Activated B cell treated with CpG ODN at 0.5 μM for 24 hours (primary cell): ENCODE data around the gene NR3C2. TPM values are rescaled to one million over a fixed set of nuclear protein-coding genes. Genes with fewer than 3 reads are reported as not detected.

ENCODE experiments used
- ATAC-seq: fragments of 200-7000 bp; cut with Tn5 transposase; one replicate; pipeline ENCODE4 v1.10.0; 2021; ENCODE audit warnings: low read depth, mild to moderate bottlenecking, moderate library complexity
- CTCF ChIA-PET: fragments of 350-600 bp; sonication (Branson Sonifier 250); formaldehyde crosslinking; loops from one replicate; lab custom pipeline; 2021; ENCODE audit warnings: antibody characterized with exemption; lab: Charles Lee
- POLR2A ChIA-PET: fragments of 350-600 bp; sonication (Branson Sonifier 250); formaldehyde crosslinking; loops from one replicate; lab custom pipeline; 2021; ENCODE audit warnings: antibody characterized with exemption; lab: Charles Lee
- DNase-seq: peaks from one replicate; pipeline ENCODE4 v3.0.0; 2022
- H3K27ac Mint-ChIP-seq: one replicate; pipeline ENCODE4 v1.8.0; 2020; ENCODE audit warnings: mixed read lengths
- H3K27me3 Mint-ChIP-seq: one replicate; pipeline ENCODE4 v1.8.0; 2021; ENCODE audit warnings: mixed read lengths
- H3K36me3 Mint-ChIP-seq: one replicate; pipeline ENCODE4 v1.8.0; 2021; ENCODE audit warnings: low read depth, mixed read lengths
- H3K4me1 Mint-ChIP-seq: one replicate; pipeline ENCODE4 v1.8.0; 2021; ENCODE audit warnings: mixed read lengths
- H3K4me3 Mint-ChIP-seq: one replicate; pipeline ENCODE4 v1.8.0; 2020; ENCODE audit warnings: mild to moderate bottlenecking, mixed read lengths
- H3K9me3 Mint-ChIP-seq: one replicate; pipeline ENCODE4 v1.8.0; 2020; ENCODE audit warnings: mixed read lengths
- CTCF ChIP-seq: fragments of 200-600 bp; IDR thresholded peaks from one replicate; pipeline ENCODE4 v1.8.0; 2022; ENCODE audit warnings: antibody characterized with exemption, mild to moderate bottlenecking
- intact Hi-C: fragments of 100-400 bp; cut with micrococcal nuclease; formaldehyde crosslinking; loops from one replicate; pipeline ENCODE4 v1.15.1; 2024
- total RNA-seq: library from RNA; stranded (reverse); gene quantifications from 2 replicates; pipeline ENCODE4 v1.2.3, GENCODE V29; 2022

NR3C2 gene
- total RNA-seq, 1 donor from 2014 or later, result 4.5 TPM

- no peaks in the 10 kb centered on the region for H3K36me3 Mint-ChIP-seq
- H3K9me3 Mint-ChIP-seq, result no peaks in the 10 kb centered on the region
- TF ChIP-seq CTCF, result no peak
- H3K27ac Mint-ChIP-seq, result no peak overlapping the region
- CTCF ChIA-PET, result no interaction called here
- intact Hi-C loops, result no loop called here
- ATAC-seq (no peak), DNase-seq (no peak)
- no peaks in the 10 kb centered on the region for H3K4me1 Mint-ChIP-seq
- POLR2A ChIA-PET, result no interaction called here
- H3K4me3 Mint-ChIP-seq, result no peak overlapping the region
- H3K27me3 Mint-ChIP-seq, result no peaks in the 10 kb centered on the region
Measured at GRCh38 chr4:148283665-148284064, 158.5 kb downstream of the NR3C2 start.

GRCh38 chr4:148278310-148278709 lies 163.9 kb downstream of the NR3C2 start:
- intact Hi-C loops, result no loop called here
- ATAC-seq (no peak), DNase-seq (no peak)
- ChIA-PET CTCF (no interaction called here), POLR2A (no interaction called here)
- H3K4me1 Mint-ChIP-seq, result peaks cover 3% of the 10 kb centered on the region
- no peaks in the 10 kb centered on the region for H3K9me3 Mint-ChIP-seq
- no peaks in the 10 kb centered on the region for H3K27me3 Mint-ChIP-seq
- no peak overlapping the region for H3K27ac Mint-ChIP-seq
- no peak overlapping the region for H3K4me3 Mint-ChIP-seq
- TF ChIP-seq CTCF, result no peak
- H3K36me3 Mint-ChIP-seq, result no peaks in the 10 kb centered on the region

- Mint-ChIP-seq H3K36me3 (no peaks in the 10 kb centered on the region), H3K4me1 (peaks cover 3% of the 10 kb centered on the region), H3K27ac (no peak overlapping the region), H3K4me3 (no peak overlapping the region), H3K9me3 (no peaks in the 10 kb centered on the region), H3K27me3 (no peaks in the 10 kb centered on the region)
- intact Hi-C loops, result no loop called here
- ChIA-PET CTCF (no interaction called here), POLR2A (no interaction called here)
- ATAC-seq (no peak), DNase-seq (no peak)
- TF ChIP-seq CTCF, result no peak
Measured at GRCh38 chr4:148275266-148275665, 166.9 kb downstream of the NR3C2 start.

GRCh38 chr4:148273501-148273986 lies 168.7 kb downstream of the NR3C2 start:
- TF ChIP-seq CTCF, result no peak
- no peak for ATAC-seq
- ChIA-PET CTCF (no interaction called here), POLR2A (no interaction called here)
- H3K36me3 Mint-ChIP-seq, result no peaks in the 10 kb centered on the region
- no peak overlapping the region for H3K4me3 Mint-ChIP-seq
- no peak for DNase-seq
- intact Hi-C loops, result no loop called here
- no peak overlapping the region for H3K27ac Mint-ChIP-seq
- H3K4me1 Mint-ChIP-seq, result peaks cover 3% of the 10 kb centered on the region
- no peaks in the 10 kb centered on the region for H3K9me3 Mint-ChIP-seq
- H3K27me3 Mint-ChIP-seq, result no peaks in the 10 kb centered on the region

GRCh38 chr4:148271166-148271565 lies 171.0 kb downstream of the NR3C2 start:
- Mint-ChIP-seq H3K27me3 (no peaks in the 10 kb centered on the region), H3K9me3 (no peaks in the 10 kb centered on the region), H3K36me3 (peaks cover 2% of the 10 kb centered on the region), H3K4me1 (no peaks in the 10 kb centered on the region), H3K27ac (no peak overlapping the region), H3K4me3 (no peak overlapping the region)
- POLR2A ChIA-PET, result no interaction called here
- no peak for ATAC-seq
- no peak for TF ChIP-seq CTCF
- CTCF ChIA-PET, result no interaction called here
- intact Hi-C loops, result no loop called here
- no peak for DNase-seq
